ENCODE measurements around the gene C11orf71.

Gene C11orf71

GRCh38 chr11:114354076-114354475 is 46.2 kb downstream of the C11orf71 start:
- H3K4me1 ChIP-seq (ENCODE audit: control insufficient read depth in 1 of 2, insufficient read depth in 2 of 2, low read length in 2 of 2): no peaks in the 10 kb centered on the region
- H3K4me3 ChIP-seq (ENCODE audit: low read depth in 1 of 2, low read length in 2 of 2): no peak overlapping the region
- no peak overlapping the region for H3K27ac ChIP-seq (ENCODE audit: low read length)
- H3K9me3 ChIP-seq (ENCODE audit: control insufficient read depth in 1 of 2, low read length in 2 of 2): no peaks in the 10 kb centered on the region
- no peaks in the 10 kb centered on the region for H3K27me3 ChIP-seq (ENCODE audit: low read depth, low read length)
- no peaks in the 10 kb centered on the region for H3K36me3 ChIP-seq (ENCODE audit: control insufficient read depth in 1 of 2, insufficient read depth in 2 of 2, low read length in 2 of 2)

- Histone ChIP-seq H3K27me3 (ENCODE audit: low read depth, low read length) (no peaks in the 10 kb centered on the region), H3K4me1 (ENCODE audit: control insufficient read depth in 1 of 2, insufficient read depth in 2 of 2, low read length in 2 of 2) (no peaks in the 10 kb centered on the region), H3K36me3 (ENCODE audit: control insufficient read depth in 1 of 2, insufficient read depth in 2 of 2, low read length in 2 of 2) (no peaks in the 10 kb centered on the region), H3K9me3 (ENCODE audit: control insufficient read depth in 1 of 2, low read length in 2 of 2) (no peaks in the 10 kb centered on the region), H3K4me3 (ENCODE audit: low read depth in 1 of 2, low read length in 2 of 2) (no peak overlapping the region), H3K27ac (ENCODE audit: low read length) (no peak overlapping the region)
These were observed 46.9 kb downstream of the C11orf71 start for GRCh38 chr11:114353443-114353842.

GRCh38 chr11:114350022-114350421 is 50.3 kb downstream of the C11orf71 start:
- no peaks in the 10 kb centered on the region for H3K4me1 ChIP-seq (ENCODE audit: control insufficient read depth in 1 of 2, insufficient read depth in 2 of 2, low read length in 2 of 2)
- H3K9me3 ChIP-seq (ENCODE audit: control insufficient read depth in 1 of 2, low read length in 2 of 2): no peaks in the 10 kb centered on the region
- no peaks in the 10 kb centered on the region for H3K36me3 ChIP-seq (ENCODE audit: control insufficient read depth in 1 of 2, insufficient read depth in 2 of 2, low read length in 2 of 2)
- no peak overlapping the region for H3K27ac ChIP-seq (ENCODE audit: low read length)
- no peaks in the 10 kb centered on the region for H3K27me3 ChIP-seq (ENCODE audit: low read depth, low read length)
- no peak overlapping the region for H3K4me3 ChIP-seq (ENCODE audit: low read depth in 1 of 2, low read length in 2 of 2)
